GM10248 (cell line): ENCODE results near the gene SMIM35.

Experiments
- CTCF ChIA-PET: fragments of 300-600 bp; sonication (Branson Sonifier 250); formaldehyde crosslinking; extraction: SDS; loops from one replicate; lab custom pipeline; 2021; ENCODE audit warnings: antibody characterized with exemption; lab: Yijun Ruan, JAX
- POLR2A ChIA-PET: fragments of 350-650 bp; sonication (Branson Sonifier 250); formaldehyde crosslinking; extraction: SDS; loops from one replicate; lab custom pipeline; 2020; ENCODE audit warnings: antibody characterized with exemption; lab: Yijun Ruan, JAX
- DNase-seq: peaks from one replicate; pipeline ENCODE4 v3.0.0; 2012; ENCODE audit errors: extremely low spot score
- TF ChIP-seq, protein P1 (sequence below): IDR thresholded peaks from 2 replicates; pipeline ENCODE4 v1.5.1; 2012; ENCODE audit warnings: mild to moderate bottlenecking, low read depth; ENCODE audit errors: extremely low read depth, missing control alignments, control extremely low read depth

Gene SMIM35

GRCh38 chr11:118060869-118061268 is 25.9 kb downstream of the SMIM35 start:
- DNase-seq = no peak
- TF ChIP-seq, protein P1, sequence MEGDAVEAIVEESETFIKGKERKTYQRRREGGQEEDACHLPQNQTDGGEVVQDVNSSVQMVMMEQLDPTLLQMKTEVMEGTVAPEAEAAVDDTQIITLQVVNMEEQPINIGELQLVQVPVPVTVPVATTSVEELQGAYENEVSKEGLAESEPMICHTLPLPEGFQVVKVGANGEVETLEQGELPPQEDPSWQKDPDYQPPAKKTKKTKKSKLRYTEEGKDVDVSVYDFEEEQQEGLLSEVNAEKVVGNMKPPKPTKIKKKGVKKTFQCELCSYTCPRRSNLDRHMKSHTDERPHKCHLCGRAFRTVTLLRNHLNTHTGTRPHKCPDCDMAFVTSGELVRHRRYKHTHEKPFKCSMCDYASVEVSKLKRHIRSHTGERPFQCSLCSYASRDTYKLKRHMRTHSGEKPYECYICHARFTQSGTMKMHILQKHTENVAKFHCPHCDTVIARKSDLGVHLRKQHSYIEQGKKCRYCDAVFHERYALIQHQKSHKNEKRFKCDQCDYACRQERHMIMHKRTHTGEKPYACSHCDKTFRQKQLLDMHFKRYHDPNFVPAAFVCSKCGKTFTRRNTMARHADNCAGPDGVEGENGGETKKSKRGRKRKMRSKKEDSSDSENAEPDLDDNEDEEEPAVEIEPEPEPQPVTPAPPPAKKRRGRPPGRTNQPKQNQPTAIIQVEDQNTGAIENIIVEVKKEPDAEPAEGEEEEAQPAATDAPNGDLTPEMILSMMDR = no peak
- ChIA-PET POLR2A (no interaction called here), CTCF (interaction anchor here (1.5 kb wide), 1 partner anchor 217 kb away, joined by 5 read pairs; no protein-coding TSS in a partner anchor)

- ChIA-PET POLR2A (no interaction called here), CTCF (interaction anchor here (1.2 kb wide), 1 partner anchor 251 kb away, joined by 3 read pairs; no protein-coding TSS in a partner anchor)
- no peak for DNase-seq
- TF ChIP-seq, protein P1 = no peak
Observed at GRCh38 chr11:118060081-118060661, 26.6 kb downstream of the SMIM35 start.

DNA sequence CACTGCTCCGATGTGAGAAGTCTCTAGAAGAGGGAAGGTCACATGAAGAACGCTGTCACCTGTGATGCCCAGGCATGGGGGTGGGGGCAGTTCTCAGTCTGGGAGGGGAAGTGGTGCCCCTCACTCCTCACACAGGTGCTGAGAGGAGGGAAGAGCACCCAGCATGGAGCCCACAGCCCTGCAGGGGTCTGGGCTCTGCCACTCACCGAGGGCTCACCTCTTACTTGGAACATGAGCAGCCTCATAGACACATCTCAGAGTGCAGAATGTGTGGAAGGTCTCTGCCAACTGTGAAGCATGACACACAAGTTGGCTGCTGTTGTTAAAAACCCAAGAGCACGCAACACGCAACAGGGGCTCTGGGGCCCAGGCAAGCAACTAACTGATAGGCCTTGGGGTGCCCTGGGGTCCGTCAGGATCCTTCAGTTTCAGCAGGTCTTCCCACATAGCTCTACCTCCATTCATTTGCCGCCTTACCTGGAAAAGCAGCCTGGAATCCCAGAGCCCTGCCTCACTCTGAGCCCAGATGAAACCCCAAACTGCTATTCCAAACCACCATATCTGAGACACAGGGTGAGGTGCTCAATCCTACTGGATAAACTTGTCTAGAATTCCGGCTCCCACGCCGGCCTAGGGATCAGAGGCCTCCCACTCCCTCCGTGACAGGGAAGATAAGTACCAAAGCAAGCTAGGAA is 27.4 kb downstream of the SMIM35 start:
- DNase-seq = no peak
- POLR2A ChIA-PET = no interaction called here
- CTCF ChIA-PET = interaction anchor here (1.2 to 9.8 kb wide), 5 partner anchors 9 to 252 kb away, joined by 3 to 102 read pairs (median 4); no protein-coding TSS in a partner anchor
- TF ChIP-seq, protein P1 = no peak

- TF ChIP-seq, protein P1 = no peak
- ChIA-PET CTCF (interaction anchor here (0.8 to 9.8 kb wide), 7 partner anchors 10 to 251 kb away, joined by 3 to 102 read pairs (median 4); partner anchors contain the start of gene IL10RA), POLR2A (no interaction called here)
- no peak for DNase-seq
Observed at GRCh38 chr11:118058311-118059245, 28.2 kb downstream of the SMIM35 start.

DNA sequence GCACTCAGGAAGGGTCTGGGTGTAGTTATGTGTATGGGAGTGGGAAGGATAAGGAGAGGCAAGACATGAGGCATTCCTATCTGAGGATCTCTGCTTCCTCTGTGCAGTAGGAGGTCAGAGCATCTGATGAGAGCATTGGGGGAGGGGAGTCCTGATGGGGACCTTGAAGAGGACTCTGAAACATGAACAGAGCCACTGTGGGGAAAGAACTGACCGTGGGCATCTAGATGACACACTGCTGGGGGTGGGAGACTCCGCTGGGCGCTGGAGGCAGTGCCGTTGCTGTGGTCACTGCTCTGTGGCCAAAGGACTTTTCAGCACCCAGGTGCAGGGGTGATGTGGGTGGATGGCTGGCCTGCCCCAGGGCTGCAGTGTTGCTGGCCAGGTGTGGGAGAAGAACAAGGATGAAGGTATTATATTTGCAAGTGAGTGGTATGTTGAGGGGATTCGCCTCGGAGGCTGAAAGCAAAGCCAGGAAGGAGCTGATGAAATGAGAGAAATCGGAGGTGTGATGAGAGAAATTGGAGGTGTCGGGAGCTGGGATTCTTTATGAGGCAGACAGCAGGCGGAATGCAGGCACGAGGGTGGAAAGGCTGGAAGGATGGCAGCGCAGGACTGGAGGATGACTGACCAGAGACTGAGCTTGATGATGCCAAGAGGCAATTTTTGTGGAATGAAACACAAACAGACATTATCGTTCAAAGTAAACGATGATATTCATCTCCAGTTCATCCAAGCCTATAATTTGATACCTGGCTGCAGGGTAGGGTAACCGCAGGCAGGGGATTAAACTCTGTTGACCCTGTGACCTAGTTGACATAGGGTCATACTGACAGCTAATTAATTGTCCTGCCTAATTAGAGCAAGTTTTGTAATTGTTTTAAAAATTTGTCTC is 29.3 kb downstream of the SMIM35 start:
- ChIA-PET CTCF (interaction anchor here (0.8 to 9.8 kb wide), 6 partner anchors 22 to 250 kb away, joined by 3 to 102 read pairs (median 6); partner anchors contain the start of gene IL10RA), POLR2A (no interaction called here)
- no peak for DNase-seq
- TF ChIP-seq, protein P1 = no peak
